Epithelial cell of esophagus (primary cell): ENCODE results near the gene SPACA9.

ENCODE experiments used
- DNase-seq: peaks from one replicate; pipeline ENCODE4 v3.0.0; 2010; ENCODE audit warnings: low read depth
- H3K4me3 ChIP-seq: 2 replicates; pipeline ENCODE4 v1.5.1; 2011; ENCODE audit warnings: mild to moderate bottlenecking, low read length, control low read depth
- CTCF ChIP-seq: IDR thresholded peaks from 2 replicates; pipeline ENCODE4 v1.5.1; 2011; ENCODE audit warnings: low read depth, mild to moderate bottlenecking, low read length, control low read depth, inconsistent platforms; ENCODE audit not compliant: insufficient read depth; ENCODE audit errors: missing control alignments

The SPACA9 gene

GRCh38 chr9:132892400-132892799 lies 13.7 kb downstream of the SPACA9 start:
- DNase-seq = no peak
- no peak for TF ChIP-seq CTCF

GRCh38 chr9:132894346-132894745 lies 15.6 kb downstream of the SPACA9 start:
- TF ChIP-seq CTCF = no peak

More at GRCh38 chr9:132892400-132892799, 13.7 kb downstream of the SPACA9 start:
- H3K4me3 ChIP-seq = no peak overlapping the region

DNA sequence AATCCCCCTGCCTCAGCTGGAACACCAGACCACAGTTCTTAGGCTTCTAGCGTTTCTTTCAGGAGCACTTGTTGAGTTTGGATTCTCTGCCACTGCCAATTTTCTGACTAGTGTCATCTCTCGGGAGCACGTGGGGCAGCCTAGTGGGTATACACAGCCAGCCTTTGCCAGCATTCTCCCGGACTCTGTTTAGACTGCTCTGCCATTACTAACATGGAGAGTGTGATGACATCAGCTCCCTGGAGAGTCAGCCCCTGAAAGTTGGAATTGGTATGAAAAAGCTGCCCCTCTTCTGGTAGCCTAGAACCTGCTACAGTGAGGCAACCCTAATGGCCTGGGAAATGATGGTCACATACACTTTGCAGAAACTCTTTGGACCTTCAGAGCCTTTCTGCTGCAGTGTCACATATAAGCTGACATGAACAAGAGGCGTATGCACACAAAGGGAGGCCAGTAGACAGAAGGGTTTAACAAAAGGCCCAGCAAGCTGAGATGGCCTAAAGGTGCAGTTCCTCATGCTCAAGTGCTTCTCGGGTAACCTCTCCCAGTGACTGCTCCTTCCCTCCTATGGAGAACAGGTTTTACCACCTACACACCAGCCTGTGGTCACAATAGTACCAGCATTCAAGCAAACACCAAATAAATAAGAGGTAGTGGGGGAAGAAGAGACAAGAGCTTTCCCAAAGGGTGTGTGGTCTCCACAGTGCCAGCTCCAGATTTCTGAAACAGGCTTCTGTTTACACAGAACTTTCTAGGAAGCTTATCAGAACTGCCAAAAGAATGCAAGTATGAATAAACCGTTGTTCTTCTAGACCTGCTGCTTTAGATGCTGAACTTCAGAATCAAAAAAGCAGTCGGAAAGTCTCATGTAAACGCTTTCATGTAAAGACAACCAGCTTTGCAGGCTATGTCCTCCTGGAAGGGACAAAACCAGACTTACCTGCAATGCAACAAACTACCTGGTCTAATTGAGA lies 16.5 kb downstream of the SPACA9 start:
- peak; percentile 61 for DNase-seq
- H3K4me3 ChIP-seq = no peak overlapping the region
- no peak for TF ChIP-seq CTCF

More at GRCh38 chr9:132894346-132894745, 15.6 kb downstream of the SPACA9 start:
- no peak overlapping the region for H3K4me3 ChIP-seq
- DNase-seq = peak; percentile 84

GRCh38 chr9:132896264-132896663 lies 17.6 kb downstream of the SPACA9 start:
- no peak for DNase-seq
- no peak overlapping the region for H3K4me3 ChIP-seq
- TF ChIP-seq CTCF = no peak

GRCh38 chr9:132896906-132897305 lies 18.2 kb downstream of the SPACA9 start:
- TF ChIP-seq CTCF = no peak
- DNase-seq = no peak
- H3K4me3 ChIP-seq = no peak overlapping the region

DNA sequence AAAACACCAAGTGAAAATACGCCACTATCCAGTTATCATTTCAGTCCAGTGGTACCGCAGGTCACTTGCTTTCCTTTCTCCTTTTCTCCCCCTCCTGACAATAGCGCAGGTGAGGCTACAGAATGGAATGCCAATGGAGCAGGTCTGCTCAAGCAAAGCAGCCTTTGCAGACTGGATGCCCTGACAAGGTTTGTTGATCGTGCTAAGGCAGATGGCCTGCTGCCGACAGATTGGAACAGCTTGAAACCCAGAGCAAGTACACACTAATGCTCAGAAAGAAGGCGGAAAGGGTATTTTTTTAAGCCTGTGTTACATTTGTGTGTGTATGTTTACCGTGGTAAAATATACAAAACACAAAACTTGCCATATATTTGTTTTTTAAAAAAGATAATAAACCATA lies 19.4 kb downstream of the SPACA9 start:
- no peak overlapping the region for H3K4me3 ChIP-seq
- no peak for DNase-seq
- TF ChIP-seq CTCF = no peak
